Stimulated activated CD4-positive, alpha-beta T cell treated with anti-CD3 and anti-CD28 coated beads, Interleukin-15, amount 100 ng/mL, for 1 hour (primary cell): ENCODE data around the gene ACTL9.

Source experiments
- DNase-seq, 2 donors: peaks; one replicate each; pipeline ENCODE4 v3.0.0-alpha.2; 2020; ENCODE audit warnings: low read depth in 1 of 2, low spot score in 1 of 2

ACTL9 gene

DNA sequence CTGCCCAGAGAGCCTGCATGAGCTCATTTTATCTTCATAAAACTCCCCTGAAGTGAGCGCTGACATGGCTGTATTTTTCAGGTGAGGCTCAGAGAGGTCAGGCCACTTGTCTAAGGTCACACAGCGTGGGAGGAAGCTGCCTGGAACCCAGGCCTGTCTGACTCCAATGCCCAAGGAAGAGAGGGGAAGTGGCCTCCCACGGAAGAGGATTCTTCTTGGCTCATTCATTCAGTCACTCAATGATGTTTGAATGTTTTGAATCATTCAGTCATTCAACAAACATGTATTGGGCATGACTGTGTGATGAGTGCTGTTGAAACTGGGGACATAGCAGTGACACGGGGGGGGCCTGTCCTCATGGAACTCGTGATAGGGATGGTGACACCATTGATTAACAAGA is 12.0 kb downstream of the ACTL9 start:
- DNase-seq: no peak

- DNase-seq: no peak
These were observed 14.3 kb downstream of the ACTL9 start for GRCh38 chr19:8684001-8684902.

- no peak for DNase-seq
These were observed 15.7 kb downstream of the ACTL9 start for GRCh38 chr19:8682931-8683330.

DNA sequence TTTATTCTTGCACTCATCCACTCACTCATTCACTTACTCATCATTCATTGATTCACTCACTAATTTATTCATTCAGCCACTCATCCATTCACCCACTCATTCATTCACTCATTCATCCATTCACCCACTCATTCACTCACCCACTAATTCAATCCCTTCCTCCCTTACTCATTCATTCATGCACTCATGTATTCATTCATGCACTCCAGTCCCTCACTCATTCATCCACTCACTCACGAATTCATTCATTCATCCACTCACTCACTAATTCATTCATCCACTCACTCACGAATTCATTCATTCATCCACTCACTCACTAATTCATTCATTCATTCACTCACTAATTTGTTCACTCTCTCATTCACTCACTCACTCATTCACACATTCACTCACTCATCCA is 16.1 kb downstream of the ACTL9 start:
- no peak for DNase-seq

- no peak for DNase-seq
These were observed 17.1 kb downstream of the ACTL9 start for GRCh38 chr19:8681345-8682029.

DNA sequence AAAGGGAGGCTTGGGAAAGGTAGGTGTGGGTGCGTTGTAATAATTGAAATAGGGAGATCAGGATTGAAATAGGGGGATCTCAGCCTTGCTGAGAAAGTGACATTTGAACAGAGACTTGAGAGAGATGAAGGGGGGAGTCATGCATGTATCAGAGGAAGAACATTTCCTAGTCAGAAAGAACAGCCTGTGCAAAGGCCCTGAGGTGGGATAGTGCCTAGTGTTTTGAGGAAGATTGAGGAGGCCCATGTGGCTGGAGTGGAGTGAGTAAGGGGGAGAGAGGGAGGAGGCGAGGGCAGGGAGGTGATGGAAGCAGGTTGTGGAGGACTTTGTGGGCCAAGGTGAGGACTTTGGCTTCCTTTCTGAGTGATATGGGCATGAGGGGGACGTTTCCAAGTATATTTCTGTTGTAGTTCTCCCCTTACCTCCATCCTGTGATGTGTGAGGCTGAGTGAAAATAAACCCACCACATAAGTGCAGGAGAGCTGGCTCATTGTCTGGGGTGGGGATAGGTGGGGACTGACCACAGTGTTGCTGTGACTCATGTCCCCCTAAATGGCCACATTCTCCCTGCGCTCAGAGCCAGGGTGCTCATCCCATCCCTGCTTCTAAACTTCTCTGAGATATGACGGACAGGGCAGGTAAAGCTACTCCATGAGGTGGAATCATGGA is 17.8 kb downstream of the ACTL9 start:
- DNase-seq: no peak

GRCh38 chr19:8678244-8678807 is 20.3 kb downstream of the ACTL9 start:
- DNase-seq: no peak

- DNase-seq: no peak
These were observed 23.5 kb downstream of the ACTL9 start for GRCh38 chr19:8675066-8675465.

DNA sequence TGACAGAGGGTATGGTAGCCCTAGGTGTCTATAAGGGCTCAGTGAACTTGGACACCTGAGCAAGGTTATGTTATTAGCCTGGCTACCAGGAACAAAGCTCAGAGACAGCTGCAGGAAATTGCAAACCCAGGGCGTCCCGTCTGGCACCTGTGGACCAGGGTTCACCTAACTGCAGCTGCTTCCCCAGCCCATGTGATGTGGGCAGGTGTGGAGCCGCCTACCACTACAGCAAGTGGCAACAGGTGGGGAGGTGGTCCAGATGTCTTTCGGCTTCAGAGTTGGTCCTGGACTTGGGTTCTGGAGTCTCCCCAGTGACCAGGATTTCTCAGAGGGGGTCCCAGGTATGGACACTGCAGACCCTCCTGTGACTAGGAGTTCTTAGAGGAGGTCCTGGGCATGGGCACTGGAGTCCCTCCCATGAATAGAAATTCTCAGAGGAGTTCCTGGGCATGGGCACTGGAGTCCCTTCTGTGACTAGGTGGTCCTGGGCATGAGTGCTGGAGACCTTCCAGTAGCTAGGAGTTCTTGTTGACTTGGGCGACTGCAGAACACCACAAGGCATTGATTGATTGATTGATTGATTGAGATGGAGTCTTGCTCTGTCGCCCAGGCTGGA is 25.2 kb downstream of the ACTL9 start:
- no peak for DNase-seq

GRCh38 chr19:8666814-8667405 is 31.7 kb downstream of the ACTL9 start:
- DNase-seq: no peak

DNA sequence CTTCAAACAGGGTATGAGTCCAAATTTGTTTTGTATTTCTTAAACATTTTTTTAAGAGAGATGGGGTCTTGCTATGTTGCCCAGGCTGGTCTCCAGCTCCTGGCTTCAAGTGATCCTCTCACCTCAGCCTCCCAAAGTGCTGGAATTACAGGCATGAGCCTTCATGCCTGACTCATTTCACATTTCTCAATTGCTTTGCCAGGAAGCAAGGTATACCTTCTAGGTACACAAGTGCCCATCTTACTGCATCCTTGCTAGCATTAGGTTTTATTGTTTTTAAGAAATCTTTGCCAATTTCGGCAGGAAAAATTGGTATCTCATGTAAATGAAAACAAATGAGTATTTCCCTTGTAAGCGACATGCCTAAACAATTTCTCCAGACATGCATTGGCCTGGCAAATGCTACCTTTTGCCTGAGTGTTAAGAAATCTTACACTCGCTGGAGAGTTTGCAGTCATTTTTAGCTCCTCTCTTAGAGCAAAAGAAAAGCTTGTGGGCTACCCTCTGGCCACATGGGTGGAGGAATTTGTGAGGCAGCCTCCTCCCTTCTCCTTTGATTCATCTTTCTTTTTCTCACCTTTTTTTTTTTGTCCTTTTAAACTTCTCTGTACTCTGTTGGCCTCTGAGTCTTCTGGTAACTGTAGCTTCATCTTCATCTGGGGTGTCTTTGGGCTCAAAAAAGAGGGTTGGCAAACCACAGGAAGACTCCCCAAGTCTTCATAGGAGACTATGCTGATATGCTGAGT is 33.0 kb downstream of the ACTL9 start:
- DNase-seq: no peak

- DNase-seq: no peak
These were observed 33.9 kb downstream of the ACTL9 start for GRCh38 chr19:8664671-8665057.

GRCh38 chr19:8663920-8664670 is 34.5 kb downstream of the ACTL9 start:
- DNase-seq: no peak

GRCh38 chr19:8662263-8662662 is 36.3 kb downstream of the ACTL9 start:
- DNase-seq: no peak

GRCh38 chr19:8659905-8660304 is 38.7 kb downstream of the ACTL9 start:
- no peak for DNase-seq

DNA sequence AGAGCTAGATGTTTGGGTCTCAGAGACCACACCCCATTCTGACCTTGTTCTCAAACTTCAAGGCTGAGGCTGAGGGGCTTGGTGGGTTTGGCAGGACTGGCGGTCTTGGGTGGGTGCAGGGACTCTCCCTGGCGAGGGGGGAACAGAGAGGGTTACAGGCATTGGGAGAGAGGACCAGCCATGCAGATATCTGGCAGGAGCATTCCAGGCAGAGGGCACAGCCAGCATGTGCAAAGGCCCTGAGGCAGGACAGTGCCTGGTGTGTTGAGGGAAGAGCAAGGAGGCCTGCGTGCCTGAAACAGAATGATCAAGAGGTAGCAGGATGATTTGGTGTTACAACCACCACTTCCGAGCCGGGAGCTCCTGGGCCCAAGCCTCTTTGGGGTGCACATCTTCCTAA is 40.7 kb downstream of the ACTL9 start:
- no peak for DNase-seq

DNA sequence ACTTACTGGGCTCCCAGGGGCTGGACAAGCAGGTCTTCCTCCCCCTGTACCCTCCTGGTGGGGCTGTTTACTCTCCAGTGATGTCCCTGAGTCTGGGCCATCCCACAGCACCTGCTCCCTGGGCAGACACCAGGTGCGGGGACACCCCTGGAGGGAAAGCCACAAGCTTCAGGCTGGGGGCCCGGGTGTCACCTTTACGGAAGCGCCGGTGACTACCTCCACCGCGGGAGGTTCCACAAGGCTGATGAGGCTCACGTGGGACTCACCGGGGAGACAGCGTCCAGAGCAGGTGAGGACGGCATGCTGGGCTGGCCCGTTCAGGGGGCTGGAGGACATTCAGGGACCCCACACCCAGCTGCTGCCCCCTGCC is 43.3 kb downstream of the ACTL9 start:
- DNase-seq: no peak

GRCh38 chr19:8654591-8655339 is 43.8 kb downstream of the ACTL9 start:
- DNase-seq: peak; percentile 50 to 61

GRCh38 chr19:8648240-8648639 is 50.4 kb downstream of the ACTL9 start:
- DNase-seq: no peak
